ENCODE results near the gene CARHSP1. TPM values are rescaled to one million over a fixed set of nuclear protein-coding genes. Genes with fewer than 3 reads are reported as not detected.
"Not testable (repeated sequence)": the region's sequence is repeated elsewhere in the genome, so short reads cannot be mapped to it uniquely, and the experiment has no call there.

The CARHSP1 gene
- total and polyA plus RNA-seq, 2 of the 8 experiments (the other 6 are each of a cell fraction or from before 2014, with no cell fraction given) = 292 to 300 TPM

- H3K4ac ChIP-seq (replicated peaks; ENCODE audit: insufficient read length, low read depth, low read length); H3K27ac ChIP-seq (ENCODE audit: low read depth, low read length); H3K36me3 ChIP-seq (ENCODE audit: control insufficient read depth in 2 of 4, insufficient read depth in 4 of 4, low read length in 3 of 4); H3K23ac ChIP-seq (ENCODE audit: insufficient read length); H3K27me3 ChIP-seq (replicated peaks in 1 of 4; ENCODE audit: control insufficient read depth in 3 of 4, extremely low read depth in 1 of 4, insufficient read depth in 3 of 4, low read length in 3 of 4); H2BK20ac ChIP-seq (ENCODE audit: low read length); H3K79me1 ChIP-seq (ENCODE audit: low read depth, low read length); FAIRE-seq; H2BK12ac ChIP-seq (ENCODE audit: low read depth, low read length); H2BK5ac ChIP-seq (ENCODE audit: low read depth, low read length); H3K23me2 ChIP-seq (ENCODE audit: low read depth, low read length); H2BK120ac ChIP-seq (replicated peaks; ENCODE audit: low read depth, low read length); H3K56ac ChIP-seq (replicated peaks; ENCODE audit: insufficient read length, low read depth, low read length); H4K20me1 ChIP-seq (replicated peaks in 1 of 2; ENCODE audit: control insufficient read depth in 1 of 2, insufficient read depth in 2 of 2, low read length in 2 of 2); H2AFZ ChIP-seq (ENCODE audit: low read length); H2BK15ac ChIP-seq (ENCODE audit: low read length); H2AK5ac ChIP-seq (ENCODE audit: low read depth, low read length); H4K91ac ChIP-seq (replicated peaks; ENCODE audit: insufficient read length, low read length); H4K5ac ChIP-seq (ENCODE audit: insufficient read length, low read depth, low read length); H3K9me3 ChIP-seq (ENCODE audit: insufficient read depth in 2 of 2, low read depth in 1 of 2, low read length in 1 of 2); H3K9ac ChIP-seq (replicated peaks in 1 of 4; ENCODE audit: extremely low read depth in 1 of 4, low read depth in 3 of 4, low read length in 3 of 4); H3K4me3 ChIP-seq (ENCODE audit: extremely low read depth in 1 of 4, insufficient read depth in 2 of 4, low read depth in 3 of 4, low read length in 4 of 4); DNase-seq (ENCODE audit: low read depth in 1 of 2, low spot score in 2 of 2); CTCF ChIA-PET (ENCODE audit: partially characterized antibody); H3K14ac ChIP-seq (ENCODE audit: insufficient read length); H4K8ac ChIP-seq (ENCODE audit: extremely low read depth, insufficient read depth, low read length); H3K18ac ChIP-seq (ENCODE audit: extremely low read depth, low read length); H3K4me2 ChIP-seq (ENCODE audit: insufficient read depth in 1 of 2, low read depth in 2 of 2, low read length in 2 of 2): not testable (repeated sequence)
- POLR2A ChIA-PET (ENCODE audit: partially characterized antibody) = interaction anchor here (2.0 to 2.4 kb wide), 2 partner anchors 12 to 28 kb away, joined by 4 to 8 read pairs; no protein-coding TSS in a partner anchor
- H3K79me2 ChIP-seq (ENCODE audit: control insufficient read depth in 1 of 2, insufficient read depth in 2 of 2, low read length in 2 of 2) = peaks cover 0 to 25% of the 10 kb centered on the region in 2 experiments; a peak in 2 of 4 replicates
- H3K4me1 ChIP-seq (replicated peaks in 1 of 4; ENCODE audit: control insufficient read depth in 3 of 4, insufficient read depth in 4 of 4, low read length in 3 of 4) = peaks cover 8 to 15% (median 13%) of the 10 kb centered on the region in 4 experiments
- WGBS, 2 experiments (ENCODE audit: extremely low coverage in 1 of 2, insufficient coverage in 1 of 2, insufficient read length in 1 of 2, insufficient replicate concordance in 2 of 2, low coverage in 1 of 2, low lambda C conversion rate in 2 of 2, missing lambda C conversion rate in 1 of 2) = 51% methylated on average over 6 of the region's 7 CpGs; no CpG with 5 or more reads in 1 of the 2 experiments
- TF ChIP-seq TCF12 (IDR thresholded peaks at IDR 0.05; ENCODE audit: low read depth, low read length) = 0 out of 2 replicates have a peak, but pooled peaks have one; percentile 14
Measured at GRCh38 chr16:8836797-8837196, 32.0 kb downstream of the CARHSP1 start.
